CD14-positive monocyte (primary cell): ENCODE results near the gene PPM1H. TPM values are rescaled to one million over a fixed set of nuclear protein-coding genes. Genes with fewer than 3 reads are reported as not detected.

ENCODE experiments used
- DNase-seq, 3 donors: peaks; one replicate each; pipeline ENCODE4 v3.0.0-alpha.2; 2011 to 2022
- H2AFZ ChIP-seq: 2 replicates; pipeline ENCODE4 v1.6.0; 2012; ENCODE audit warnings: mild to moderate bottlenecking, low read depth, low read length, inconsistent platforms; ENCODE audit not compliant: insufficient read depth, poor library complexity, severe bottlenecking
- H3K27ac ChIP-seq, 2 donors: 1 replicate in 1 of 2; 2 replicates in 1 of 2; pipeline ENCODE4 v1.5.1; 2012 to 2013; ENCODE audit warnings: low read length in 2 of 2, control low read depth in 1 of 2, inconsistent platforms in 1 of 2, low read depth in 1 of 2, mild to moderate bottlenecking in 1 of 2
- H3K27me3 ChIP-seq, 2 donors: one replicate each; pipeline versions ENCODE4 v1.6.0 to v1.6.1; 2011 to 2013; ENCODE audit warnings: low read length in 2 of 2; ENCODE audit not compliant: control insufficient read depth in 2 of 2, insufficient read depth in 2 of 2
- H3K36me3 ChIP-seq, 2 donors: replicated peaks in 1 of 2; 1 replicate in 1 of 2; 2 replicates in 1 of 2; pipeline versions ENCODE4 v1.5.1 to v1.6.1; 2012 to 2013; ENCODE audit warnings: low read length in 2 of 2, control low read depth in 1 of 2, inconsistent platforms in 1 of 2, mild to moderate bottlenecking in 1 of 2; ENCODE audit not compliant: insufficient read depth in 2 of 2, control insufficient read depth in 1 of 2
- H3K4me1 ChIP-seq, 2 donors: 1 replicate in 1 of 2; 2 replicates in 1 of 2; pipeline versions ENCODE4 v1.5.1 to v1.6.1; 2012 to 2013; ENCODE audit warnings: low read length in 2 of 2, control low read depth in 1 of 2, inconsistent platforms in 1 of 2, mild to moderate bottlenecking in 1 of 2, moderate library complexity in 1 of 2; ENCODE audit not compliant: insufficient read depth in 2 of 2, control insufficient read depth in 1 of 2
- H3K4me2 ChIP-seq: replicated peaks from 2 replicates; pipeline ENCODE3; 2012; ENCODE audit warnings: low read length, moderate library complexity, mild to moderate bottlenecking; ENCODE audit not compliant: poor library complexity, severe bottlenecking; ENCODE audit errors: extremely low read depth
- H3K4me3 ChIP-seq, 3 experiments: fragments of 200-600 bp in 1 of 3; sonication (generic) in 1 of 3; replicated peaks in 1 of 3; 1 replicate in 2 of 3; 2 replicates in 1 of 3; pipeline ENCODE4 v1.5.1; 2011 to 2013; ENCODE audit warnings: low read length in 3 of 3, mild to moderate bottlenecking in 3 of 3, control low read depth in 2 of 3, low read depth in 2 of 3, inconsistent platforms in 1 of 3, moderate library complexity in 1 of 3
- H3K79me2 ChIP-seq: 2 replicates; pipeline ENCODE4 v1.6.0; 2012; ENCODE audit warnings: mild to moderate bottlenecking, control low read depth, inconsistent platforms, low read length, moderate library complexity; ENCODE audit not compliant: insufficient read depth
- H3K9ac ChIP-seq: 2 replicates; pipeline ENCODE4 v1.6.0; 2017; ENCODE audit warnings: low read length, mild to moderate bottlenecking; ENCODE audit not compliant: insufficient read depth, poor library complexity, severe bottlenecking
- H3K9me3 ChIP-seq, 2 donors: replicated peaks in 1 of 2; 1 replicate in 1 of 2; 2 replicates in 1 of 2; pipeline versions ENCODE4 v1.5.1 to v1.6.1; 2012 to 2013; ENCODE audit warnings: low read length in 2 of 2, control low read depth in 1 of 2; ENCODE audit not compliant: control insufficient read depth in 1 of 2, insufficient read depth in 1 of 2
- H4K20me1 ChIP-seq: 2 replicates; pipeline ENCODE4 v1.6.0; 2012; ENCODE audit warnings: mild to moderate bottlenecking, low read length, control low read depth, moderate library complexity; ENCODE audit not compliant: insufficient read depth
- H3K27ac Mint-ChIP-seq, 7 donors: one replicate each; pipeline ENCODE4 v1.8.0; 2020; ENCODE audit warnings: mild to moderate bottlenecking in 7 of 7, mixed read lengths in 7 of 7, moderate library complexity in 6 of 7, inconsistent platforms in 2 of 7
- H3K27me3 Mint-ChIP-seq, 3 donors: one replicate each; pipeline ENCODE4 v1.8.0; 2021 to 2022; ENCODE audit warnings: low read depth in 3 of 3, mild to moderate bottlenecking in 3 of 3, mixed read lengths in 3 of 3, moderate library complexity in 3 of 3, inconsistent platforms in 1 of 3
- H3K36me3 Mint-ChIP-seq, 2 donors: one replicate each; pipeline ENCODE4 v1.8.0; 2020; ENCODE audit warnings: mixed read lengths in 2 of 2, inconsistent platforms in 1 of 2, mild to moderate bottlenecking in 1 of 2
- H3K4me1 Mint-ChIP-seq: one replicate; pipeline ENCODE4 v1.8.0; 2020; ENCODE audit warnings: mild to moderate bottlenecking, mixed read lengths
- H3K4me3 Mint-ChIP-seq, 2 donors: one replicate each; pipeline ENCODE4 v1.8.0; 2020; ENCODE audit warnings: mild to moderate bottlenecking in 2 of 2, mixed read lengths in 2 of 2, moderate library complexity in 1 of 2
- H3K9me3 Mint-ChIP-seq, 7 donors: one replicate each; pipeline ENCODE4 v1.8.0; 2020 to 2022; ENCODE audit warnings: mixed read lengths in 7 of 7, mild to moderate bottlenecking in 6 of 7, moderate library complexity in 6 of 7, inconsistent platforms in 2 of 7
- CTCF ChIP-seq: fragments of 200-600 bp; IDR thresholded peaks from one replicate; pipeline ENCODE4 v1.8.0; 2022; ENCODE audit warnings: antibody characterized with exemption, mild to moderate bottlenecking
- WGBS: methylation state at CpG from one replicate; pipeline ENCODE4 v1.1.5; 2013; ENCODE audit warnings: missing lambda C conversion rate; ENCODE audit not compliant: insufficient coverage; 5-methylcytosine and 5-hydroxymethylcytosine counted together
- intact Hi-C, 2 donors: fragments of 100-400 bp; cut with micrococcal nuclease; formaldehyde crosslinking; loops; one replicate each; pipeline versions ENCODE4 v1.15.0 to v1.15.1; 2023
- polyA plus RNA-seq, 3 donors: library from polyadenylated mRNA; depleted of rRNA in 1 of 3; unstranded in 2 of 3; stranded (reverse) in 1 of 3; fragments of 300-500 nt in 2 of 3; fragments of >200 nt in 1 of 3; fragmentation: Illumina TruSeq in 2 of 3; gene quantifications; 1 replicate in 2 of 3; 2 replicates in 1 of 3; pipeline ENCODE4 v1.2.3, GENCODE V29; 2012 to 2021

Gene PPM1H
- polyA plus RNA-seq, 3 donors, result 1.5 to 2.8 (median 1.9) TPM

GRCh38 chr12:62891805-62892549 lies 43.0 kb downstream of the PPM1H start:
- Histone ChIP-seq H4K20me1 (no peaks in the 10 kb centered on the region), H3K4me3 (no peak overlapping the region), H3K4me1 (peaks cover 18 to 23% of the 10 kb centered on the region in 2 donors), H3K27me3 (no peaks in the 10 kb centered on the region), H3K9me3 (no peaks in the 10 kb centered on the region), H3K79me2 (no peaks in the 10 kb centered on the region), H2AFZ (no peak overlapping the region), H3K36me3 (no peaks in the 10 kb centered on the region), H3K27ac (no peak overlapping the region), H3K9ac (no peak overlapping the region), H3K4me2 (no peak overlapping the region)
- intact Hi-C loops, result no loop called here
- TF ChIP-seq CTCF, result no peak
- Mint-ChIP-seq H3K4me3 (no peak overlapping the region), H3K4me1 (peaks cover 31% of the 10 kb centered on the region), H3K9me3 (peaks cover 0 to 7% (median 4%) of the 10 kb centered on the region in 7 donors), H3K27ac (peak overlapping the region in 1 of 7 donors; percentile 60), H3K27me3 (no peaks in the 10 kb centered on the region), H3K36me3 (peaks cover 0 to 2% of the 10 kb centered on the region in 2 donors)
- WGBS, result 40% methylated on average over 2 of the region's 5 CpGs
- no peak for DNase-seq

GRCh38 chr12:62888454-62889110 lies 46.4 kb downstream of the PPM1H start:
- DNase-seq, result peak in 2 of 3 donors; percentile 25 to 32
- peaks cover 22 to 27% of the 10 kb centered on the region in 2 donors for H3K4me1 ChIP-seq
- H3K79me2 ChIP-seq, result no peaks in the 10 kb centered on the region
- Mint-ChIP-seq H3K4me3 (no peak overlapping the region), H3K36me3 (peaks cover 3 to 8% of the 10 kb centered on the region in 2 donors), H3K9me3 (peaks cover 3 to 11% (median 8%) of the 10 kb centered on the region in 7 donors), H3K27ac (peak overlapping the region in 6 of 7 donors; percentile 5 to 82 (median 24)), H3K4me1 (peaks cover 36% of the 10 kb centered on the region), H3K27me3 (no peaks in the 10 kb centered on the region)
- no peaks in the 10 kb centered on the region for H3K27me3 ChIP-seq
- no peak overlapping the region for H3K9ac ChIP-seq
- no peaks in the 10 kb centered on the region for H3K36me3 ChIP-seq
- no peaks in the 10 kb centered on the region for H4K20me1 ChIP-seq
- H3K4me3 ChIP-seq, result peak overlapping the region in 1 of 3 experiments; percentile 1
- no peak overlapping the region for H3K27ac ChIP-seq
- TF ChIP-seq CTCF, result no peak
- H3K4me2 ChIP-seq, result peak overlapping the region; percentile 17
- H3K9me3 ChIP-seq, result peaks cover 8 to 9% of the 10 kb centered on the region in 2 donors
- intact Hi-C loops, result no loop called here
- WGBS, result 20% methylated on average over 1 of the region's 6 CpGs
- H2AFZ ChIP-seq, result no peak overlapping the region
